Thyroid gland (tissue), 4 donors: ENCODE data around the gene SV2A.

Source experiments
- CTCF ChIP-seq, 6 experiments: fragments of 200-600 bp in 3 of 6; fragments of 450-650 bp in 3 of 6; sonication (generic) in 3 of 6; IDR thresholded peaks; one replicate each; pipeline ENCODE4 v1.5.1; 2016 to 2019; ENCODE audit warnings: antibody characterized with exemption in 6 of 6, mild to moderate bottlenecking in 2 of 6, inconsistent platforms in 1 of 6, moderate library complexity in 1 of 6
- POLR2A ChIP-seq, 2 donors: fragments of 450-650 bp; IDR thresholded peaks; one replicate each; pipeline ENCODE4 v1.6.1; 2017; ENCODE audit warnings: antibody characterized with exemption in 2 of 2, mild to moderate bottlenecking in 2 of 2, moderate library complexity in 1 of 2

GRCh38 chr1:149931212-149931790 is 13.7 kb upstream of the SV2A start:
- TF ChIP-seq CTCF (IDR thresholded peaks at IDR 0.05): no peak
- no peak for TF ChIP-seq POLR2A (IDR thresholded peaks at IDR 0.05)
